Transverse colon (tissue), 3 donors: Measurements from ENCODE around the gene NRSN1.

Source experiments
- EP300 ChIP-seq: sonication (generic); formaldehyde crosslinking; IDR thresholded peaks from one replicate; pipeline ENCODE4 v1.6.1; 2017; ENCODE audit warnings: antibody characterized with exemption, low read depth
- POLR2A ChIP-seq: fragments of 450-650 bp; IDR thresholded peaks from one replicate; pipeline ENCODE4 v1.6.1; 2016; ENCODE audit warnings: antibody characterized with exemption, mild to moderate bottlenecking, moderate library complexity
- TF ChIP-seq, protein P1 (sequence below), 5 experiments: fragments of 200-600 bp in 3 of 5; fragments of 450-650 bp in 2 of 5; sonication (generic) in 3 of 5; IDR thresholded peaks; 1 replicate in 2 of 5; 2 replicates in 3 of 5; pipeline ENCODE4 v1.5.1; 2016 to 2017; ENCODE audit warnings: antibody characterized with exemption in 5 of 5, inconsistent platforms in 3 of 5, mild to moderate bottlenecking in 2 of 5, moderate library complexity in 1 of 5

DNA sequence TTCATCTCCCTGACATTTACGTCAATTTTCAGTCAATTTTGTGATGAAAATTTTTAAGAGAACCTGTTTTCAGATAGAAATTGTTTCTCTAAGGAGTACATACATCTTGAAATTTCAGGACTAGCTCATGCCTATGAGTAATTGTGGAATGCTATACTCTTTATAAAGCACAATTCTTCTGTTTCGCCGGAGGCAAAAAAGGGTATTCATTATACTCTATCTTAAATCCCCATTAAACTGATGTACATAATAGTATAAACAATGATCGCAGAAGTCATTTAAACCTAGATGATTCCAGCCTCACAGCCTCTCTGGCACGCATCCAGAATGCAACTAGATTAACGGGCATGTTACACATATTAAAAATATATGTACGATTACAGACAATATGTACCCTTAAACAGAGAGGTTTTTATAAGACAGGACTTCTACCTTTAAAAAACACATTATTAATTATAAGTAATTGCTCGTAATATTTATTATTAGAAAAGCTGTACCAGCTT lies 62.6 kb downstream of the NRSN1 start:
- TF ChIP-seq, protein P1, sequence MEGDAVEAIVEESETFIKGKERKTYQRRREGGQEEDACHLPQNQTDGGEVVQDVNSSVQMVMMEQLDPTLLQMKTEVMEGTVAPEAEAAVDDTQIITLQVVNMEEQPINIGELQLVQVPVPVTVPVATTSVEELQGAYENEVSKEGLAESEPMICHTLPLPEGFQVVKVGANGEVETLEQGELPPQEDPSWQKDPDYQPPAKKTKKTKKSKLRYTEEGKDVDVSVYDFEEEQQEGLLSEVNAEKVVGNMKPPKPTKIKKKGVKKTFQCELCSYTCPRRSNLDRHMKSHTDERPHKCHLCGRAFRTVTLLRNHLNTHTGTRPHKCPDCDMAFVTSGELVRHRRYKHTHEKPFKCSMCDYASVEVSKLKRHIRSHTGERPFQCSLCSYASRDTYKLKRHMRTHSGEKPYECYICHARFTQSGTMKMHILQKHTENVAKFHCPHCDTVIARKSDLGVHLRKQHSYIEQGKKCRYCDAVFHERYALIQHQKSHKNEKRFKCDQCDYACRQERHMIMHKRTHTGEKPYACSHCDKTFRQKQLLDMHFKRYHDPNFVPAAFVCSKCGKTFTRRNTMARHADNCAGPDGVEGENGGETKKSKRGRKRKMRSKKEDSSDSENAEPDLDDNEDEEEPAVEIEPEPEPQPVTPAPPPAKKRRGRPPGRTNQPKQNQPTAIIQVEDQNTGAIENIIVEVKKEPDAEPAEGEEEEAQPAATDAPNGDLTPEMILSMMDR (IDR thresholded peaks at IDR 0.05) = no peak
- TF ChIP-seq POLR2A = no peak
- no peak for TF ChIP-seq EP300
